Loucy (cell line): ENCODE results near the gene VEPH1.

Source experiments
- H2AFZ ChIP-seq: fragments of 200-600 bp; sonication (generic); 2 replicates; pipeline ENCODE4 v1.6.0; 2016; ENCODE audit warnings: antibody characterized with exemption, mild to moderate bottlenecking, low read length, moderate library complexity
- H3F3A ChIP-seq: fragments of 200-600 bp; 2 replicates; pipeline ENCODE4 v1.6.0; 2016; ENCODE audit warnings: antibody characterized with exemption, low read depth, mild to moderate bottlenecking
- H3K27me3 ChIP-seq: fragments of 200-600 bp; sonication (generic); 2 replicates; pipeline ENCODE4 v1.6.1; 2014; ENCODE audit warnings: low read length, mild to moderate bottlenecking; ENCODE audit not compliant: insufficient read depth, poor library complexity, severe bottlenecking
- H3K36me3 ChIP-seq: fragments of 200-600 bp; sonication (generic); 2 replicates; pipeline ENCODE4 v1.6.1; 2016; ENCODE audit warnings: low read length; ENCODE audit not compliant: insufficient read depth
- H3K4me1 ChIP-seq: fragments of 200-600 bp; sonication (generic); 2 replicates; pipeline ENCODE4 v1.5.1; 2014; ENCODE audit warnings: low read length, mild to moderate bottlenecking; ENCODE audit not compliant: insufficient read depth, poor library complexity, severe bottlenecking
- H3K4me2 ChIP-seq: fragments of 200-600 bp; sonication (generic); 2 replicates; pipeline ENCODE4 v1.6.0; 2014; ENCODE audit warnings: antibody characterized with exemption, low read length, low read depth, mild to moderate bottlenecking; ENCODE audit not compliant: poor library complexity, severe bottlenecking
- H3K4me3 ChIP-seq: fragments of 200-600 bp; sonication (generic); 2 replicates; pipeline ENCODE4 v1.5.1; 2014; ENCODE audit warnings: low read length, mild to moderate bottlenecking, mixed read lengths; ENCODE audit not compliant: poor library complexity, severe bottlenecking
- H3K79me2 ChIP-seq: fragments of 200-600 bp; sonication (generic); 2 replicates; pipeline ENCODE4 v1.6.1; 2014; ENCODE audit warnings: low read length; ENCODE audit not compliant: insufficient read depth
- H3K9ac ChIP-seq: fragments of 200-600 bp; sonication (generic); 2 replicates; pipeline ENCODE4 v1.6.0; 2014; ENCODE audit warnings: mild to moderate bottlenecking, low read depth, low read length, moderate library complexity; ENCODE audit not compliant: poor library complexity, severe bottlenecking
- H3K9me2 ChIP-seq: fragments of 200-600 bp; sonication (generic); replicated peaks from 2 replicates; pipeline ENCODE4 v1.6.1; 2016; ENCODE audit warnings: low read depth, low read length, mixed read lengths
- H3K9me3 ChIP-seq: fragments of 200-600 bp; sonication (generic); 2 replicates; pipeline ENCODE4 v1.6.1; 2014; ENCODE audit warnings: mild to moderate bottlenecking, antibody characterized with exemption, low read length, low read depth; ENCODE audit not compliant: insufficient read depth
- H4K20me1 ChIP-seq: fragments of 200-600 bp; sonication (generic); 2 replicates; pipeline ENCODE4 v1.6.0; 2014; ENCODE audit warnings: antibody characterized with exemption, low read length, mild to moderate bottlenecking; ENCODE audit not compliant: insufficient read depth, poor library complexity, severe bottlenecking
- CTCF ChIP-seq: fragments of 200-600 bp; sonication (generic); conservative IDR thresholded peaks from 2 replicates; pipeline ENCODE4 v1.5.1; 2014; ENCODE audit warnings: mild to moderate bottlenecking, antibody characterized with exemption, low read length
- EZH2phosphoT487 ChIP-seq: fragments of 200-600 bp; IDR thresholded peaks from 2 replicates; pipeline ENCODE4 v1.6.1; 2018; ENCODE audit warnings: antibody characterized with exemption, mild to moderate bottlenecking, moderate library complexity, borderline replicate concordance

VEPH1 gene

GRCh38 chr3:157387708-157388435 is 115.3 kb downstream of the VEPH1 start:
- no peak overlapping the region for H3K9ac ChIP-seq
- H3K79me2 ChIP-seq: no peaks in the 10 kb centered on the region
- H3F3A ChIP-seq: no peaks in the 10 kb centered on the region
- H2AFZ ChIP-seq: no peak overlapping the region
- no peaks in the 10 kb centered on the region for H4K20me1 ChIP-seq
- no peaks in the 10 kb centered on the region for H3K27me3 ChIP-seq
- H3K9me2 ChIP-seq: no peaks in the 10 kb centered on the region
- TF ChIP-seq EZH2phosphoT487: no peak
- TF ChIP-seq CTCF: no peak
- H3K9me3 ChIP-seq: no peaks in the 10 kb centered on the region
- H3K4me1 ChIP-seq: no peaks in the 10 kb centered on the region
- H3K4me3 ChIP-seq: no peak overlapping the region
- H3K36me3 ChIP-seq: no peaks in the 10 kb centered on the region
- no peak overlapping the region for H3K4me2 ChIP-seq

GRCh38 chr3:157384491-157384890 is 118.7 kb downstream of the VEPH1 start:
- Histone ChIP-seq H3F3A (no peaks in the 10 kb centered on the region), H3K4me3 (no peak overlapping the region), H3K79me2 (no peaks in the 10 kb centered on the region), H3K9ac (no peak overlapping the region), H2AFZ (no peak overlapping the region), H3K27me3 (no peaks in the 10 kb centered on the region), H3K9me2 (no peaks in the 10 kb centered on the region), H3K4me2 (no peak overlapping the region), H3K9me3 (no peaks in the 10 kb centered on the region), H3K36me3 (no peaks in the 10 kb centered on the region), H4K20me1 (no peaks in the 10 kb centered on the region), H3K4me1 (no peaks in the 10 kb centered on the region)
- TF ChIP-seq CTCF (no peak), EZH2phosphoT487 (no peak)

- Histone ChIP-seq H3K4me2 (no peak overlapping the region), H3K79me2 (no peaks in the 10 kb centered on the region), H3K36me3 (no peaks in the 10 kb centered on the region), H3K27me3 (no peaks in the 10 kb centered on the region), H3K4me1 (no peaks in the 10 kb centered on the region), H3K9ac (no peak overlapping the region), H3K9me3 (no peaks in the 10 kb centered on the region), H4K20me1 (no peaks in the 10 kb centered on the region), H3F3A (no peaks in the 10 kb centered on the region), H3K4me3 (no peak overlapping the region), H2AFZ (no peak overlapping the region), H3K9me2 (no peaks in the 10 kb centered on the region)
- TF ChIP-seq CTCF (no peak), EZH2phosphoT487 (no peak)
Observed at GRCh38 chr3:157384031-157384430, 119.2 kb downstream of the VEPH1 start.
